CD4-positive, alpha-beta T cell treated with Interleukin-17A for 1 hour (primary cell): ENCODE data around the gene RNF217.

ENCODE experiments used
- DNase-seq: peaks from one replicate; pipeline ENCODE4 v3.0.0-alpha.2; 2020

RNF217 gene

GRCh38 chr6:124991764-124992295 lies 29.6 kb downstream of the RNF217 start:
- no peak for DNase-seq

GRCh38 chr6:124993327-124993726 lies 31.1 kb downstream of the RNF217 start:
- no peak for DNase-seq

- no peak for DNase-seq
Observed at GRCh38 chr6:124994648-124995047, 32.4 kb downstream of the RNF217 start.

- DNase-seq: no peak
Observed at GRCh38 chr6:124995131-124995530, 32.9 kb downstream of the RNF217 start.

- DNase-seq: no peak
Observed at GRCh38 chr6:124995645-124996325, 33.5 kb downstream of the RNF217 start.

GRCh38 chr6:124996411-124996810 lies 34.2 kb downstream of the RNF217 start:
- no peak for DNase-seq

- no peak for DNase-seq
Observed at GRCh38 chr6:124997196-124997875, 35.1 kb downstream of the RNF217 start.

GRCh38 chr6:124999105-124999764 lies 37.0 kb downstream of the RNF217 start:
- no peak for DNase-seq

- no peak for DNase-seq
Observed at GRCh38 chr6:125001684-125002405, 39.6 kb downstream of the RNF217 start.

- no peak for DNase-seq
Observed at GRCh38 chr6:125002406-125002741, 40.1 kb downstream of the RNF217 start.

GRCh38 chr6:125003070-125003469 lies 40.8 kb downstream of the RNF217 start:
- no peak for DNase-seq

- no peak for DNase-seq
Observed at GRCh38 chr6:125004198-125004597, 42.0 kb downstream of the RNF217 start.

GRCh38 chr6:125004797-125005595 lies 42.8 kb downstream of the RNF217 start:
- no peak for DNase-seq

GRCh38 chr6:125008261-125008703 lies 46.0 kb downstream of the RNF217 start:
- no peak for DNase-seq

- DNase-seq: no peak
Observed at GRCh38 chr6:125008957-125009356, 46.7 kb downstream of the RNF217 start.

- DNase-seq: no peak
Observed at GRCh38 chr6:125009578-125009977, 47.3 kb downstream of the RNF217 start.

- DNase-seq: no peak
Observed at GRCh38 chr6:125013938-125014660, 51.9 kb downstream of the RNF217 start.

- no peak for DNase-seq
Observed at GRCh38 chr6:125014661-125014957, 52.4 kb downstream of the RNF217 start.

GRCh38 chr6:125015152-125015551 lies 52.9 kb downstream of the RNF217 start:
- no peak for DNase-seq

- no peak for DNase-seq
Observed at GRCh38 chr6:125018136-125018535, 55.9 kb downstream of the RNF217 start.

GRCh38 chr6:125019281-125019680 lies 57.0 kb downstream of the RNF217 start:
- DNase-seq: no peak

GRCh38 chr6:125019918-125020317 lies 57.7 kb downstream of the RNF217 start:
- no peak for DNase-seq
